Neural progenitor cell (in vitro differentiated cells): ENCODE results near the gene TMEM60.

ENCODE experiments used
- EZH2 ChIP-seq: fragments of 200-600 bp; sonication (generic); IDR thresholded peaks from 2 replicates; pipeline ENCODE4 v1.6.1; 2017; ENCODE audit warnings: antibody characterized with exemption, mild to moderate bottlenecking, moderate library complexity
- EZH2phosphoT487 ChIP-seq: fragments of 200-600 bp; sonication (generic); IDR thresholded peaks from 2 replicates; pipeline ENCODE4 v1.6.1; 2017; ENCODE audit warnings: antibody characterized with exemption
- TF ChIP-seq, protein P1 (sequence below): fragments of 200-600 bp; sonication (generic); IDR thresholded peaks from 2 replicates; pipeline ENCODE4 v1.5.1; 2017; ENCODE audit warnings: antibody characterized with exemption, mild to moderate bottlenecking

DNA sequence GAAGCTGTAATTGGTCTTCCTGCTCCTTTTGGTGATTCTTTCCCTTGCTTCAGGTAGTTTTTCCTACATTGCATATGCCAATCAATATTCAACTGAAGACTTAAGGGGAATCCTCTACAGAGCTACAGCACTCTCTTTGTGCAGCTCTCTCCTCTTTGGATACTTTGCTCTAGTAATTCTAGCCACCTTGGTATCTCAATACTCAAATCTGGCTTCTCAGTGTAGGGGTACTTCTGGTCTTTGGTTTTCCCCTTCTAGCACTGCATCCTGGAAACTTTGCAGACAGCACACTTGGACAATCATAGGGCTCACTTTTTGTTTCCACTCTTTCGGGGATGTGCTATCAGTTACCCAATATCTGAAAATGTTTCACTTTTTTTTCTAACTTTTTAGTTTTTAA, 10.3 kb upstream of the TMEM60 start:
- TF ChIP-seq, protein P1, sequence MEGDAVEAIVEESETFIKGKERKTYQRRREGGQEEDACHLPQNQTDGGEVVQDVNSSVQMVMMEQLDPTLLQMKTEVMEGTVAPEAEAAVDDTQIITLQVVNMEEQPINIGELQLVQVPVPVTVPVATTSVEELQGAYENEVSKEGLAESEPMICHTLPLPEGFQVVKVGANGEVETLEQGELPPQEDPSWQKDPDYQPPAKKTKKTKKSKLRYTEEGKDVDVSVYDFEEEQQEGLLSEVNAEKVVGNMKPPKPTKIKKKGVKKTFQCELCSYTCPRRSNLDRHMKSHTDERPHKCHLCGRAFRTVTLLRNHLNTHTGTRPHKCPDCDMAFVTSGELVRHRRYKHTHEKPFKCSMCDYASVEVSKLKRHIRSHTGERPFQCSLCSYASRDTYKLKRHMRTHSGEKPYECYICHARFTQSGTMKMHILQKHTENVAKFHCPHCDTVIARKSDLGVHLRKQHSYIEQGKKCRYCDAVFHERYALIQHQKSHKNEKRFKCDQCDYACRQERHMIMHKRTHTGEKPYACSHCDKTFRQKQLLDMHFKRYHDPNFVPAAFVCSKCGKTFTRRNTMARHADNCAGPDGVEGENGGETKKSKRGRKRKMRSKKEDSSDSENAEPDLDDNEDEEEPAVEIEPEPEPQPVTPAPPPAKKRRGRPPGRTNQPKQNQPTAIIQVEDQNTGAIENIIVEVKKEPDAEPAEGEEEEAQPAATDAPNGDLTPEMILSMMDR, result no peak
- TF ChIP-seq EZH2 (no peak), EZH2phosphoT487 (no peak)
